ENCODE data around the gene OVAAL.
"Not testable (repeated sequence)": the region's sequence is repeated elsewhere in the genome, so short reads cannot be mapped to it uniquely, and the experiment has no call there.

OVAAL gene

GRCh38 chr1:180542113-180542837, 16.5 kb upstream of the OVAAL start:
- no peaks in the 10 kb centered on the region for H3K27me3 ChIP-seq
- TF ChIP-seq, protein P1, sequence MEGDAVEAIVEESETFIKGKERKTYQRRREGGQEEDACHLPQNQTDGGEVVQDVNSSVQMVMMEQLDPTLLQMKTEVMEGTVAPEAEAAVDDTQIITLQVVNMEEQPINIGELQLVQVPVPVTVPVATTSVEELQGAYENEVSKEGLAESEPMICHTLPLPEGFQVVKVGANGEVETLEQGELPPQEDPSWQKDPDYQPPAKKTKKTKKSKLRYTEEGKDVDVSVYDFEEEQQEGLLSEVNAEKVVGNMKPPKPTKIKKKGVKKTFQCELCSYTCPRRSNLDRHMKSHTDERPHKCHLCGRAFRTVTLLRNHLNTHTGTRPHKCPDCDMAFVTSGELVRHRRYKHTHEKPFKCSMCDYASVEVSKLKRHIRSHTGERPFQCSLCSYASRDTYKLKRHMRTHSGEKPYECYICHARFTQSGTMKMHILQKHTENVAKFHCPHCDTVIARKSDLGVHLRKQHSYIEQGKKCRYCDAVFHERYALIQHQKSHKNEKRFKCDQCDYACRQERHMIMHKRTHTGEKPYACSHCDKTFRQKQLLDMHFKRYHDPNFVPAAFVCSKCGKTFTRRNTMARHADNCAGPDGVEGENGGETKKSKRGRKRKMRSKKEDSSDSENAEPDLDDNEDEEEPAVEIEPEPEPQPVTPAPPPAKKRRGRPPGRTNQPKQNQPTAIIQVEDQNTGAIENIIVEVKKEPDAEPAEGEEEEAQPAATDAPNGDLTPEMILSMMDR (IDR thresholded peaks at IDR 0.05) = no peak
- H3K4me3 ChIP-seq (ENCODE audit: low read depth in 1 of 2, low read length in 1 of 2) = no peak overlapping the region
- H3K36me3 ChIP-seq = no peaks in the 10 kb centered on the region
- H3K4me1 ChIP-seq (ENCODE audit: control insufficient read depth in 1 of 2, insufficient read depth in 1 of 2, low read depth in 1 of 2, low read length in 1 of 2) = no peaks in the 10 kb centered on the region
- H3K27ac ChIP-seq = no peak overlapping the region
- H3K9me3 ChIP-seq = no peaks in the 10 kb centered on the region

- no peaks in the 10 kb centered on the region for H3K4me1 ChIP-seq (ENCODE audit: control insufficient read depth in 1 of 2, insufficient read depth in 1 of 2, low read depth in 1 of 2, low read length in 1 of 2)
- no peak overlapping the region for H3K4me3 ChIP-seq (ENCODE audit: low read depth in 1 of 2, low read length in 1 of 2)
- H3K36me3 ChIP-seq = no peaks in the 10 kb centered on the region
- TF ChIP-seq, protein P1 (IDR thresholded peaks at IDR 0.05) = no peak
- no peaks in the 10 kb centered on the region for H3K9me3 ChIP-seq
- no peaks in the 10 kb centered on the region for H3K27me3 ChIP-seq
- no peak overlapping the region for H3K27ac ChIP-seq
Observed at GRCh38 chr1:180542838-180543145, 16.0 kb upstream of the OVAAL start.

DNA sequence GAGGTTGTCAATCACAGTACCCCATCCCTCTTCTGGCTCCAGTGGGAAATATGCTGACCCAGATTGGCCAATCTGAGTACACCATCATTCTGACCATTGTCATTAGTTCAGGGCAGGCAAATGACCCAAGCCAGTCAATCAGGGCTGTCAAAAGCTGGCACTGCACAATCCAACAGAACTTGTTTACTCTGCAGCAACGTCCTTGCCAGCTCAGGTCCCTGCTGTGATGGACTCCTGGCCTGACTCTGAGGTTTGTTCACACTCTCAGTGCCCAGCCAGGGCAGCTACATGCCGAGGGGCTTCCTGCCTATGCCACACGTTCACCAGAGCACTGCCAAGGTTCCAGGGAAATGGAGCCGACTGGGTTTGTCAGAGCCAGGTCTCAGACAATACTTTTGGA, 14.7 kb upstream of the OVAAL start:
- Histone ChIP-seq H3K27me3 (no peaks in the 10 kb centered on the region), H3K9me3 (no peaks in the 10 kb centered on the region), H3K4me3 (ENCODE audit: low read depth in 1 of 2, low read length in 1 of 2) (no peak overlapping the region), H3K4me1 (ENCODE audit: control insufficient read depth in 1 of 2, insufficient read depth in 1 of 2, low read depth in 1 of 2, low read length in 1 of 2) (no peaks in the 10 kb centered on the region), H3K36me3 (no peaks in the 10 kb centered on the region), H3K27ac (no peak overlapping the region)
- TF ChIP-seq, protein P1 (IDR thresholded peaks at IDR 0.05) = no peak

DNA sequence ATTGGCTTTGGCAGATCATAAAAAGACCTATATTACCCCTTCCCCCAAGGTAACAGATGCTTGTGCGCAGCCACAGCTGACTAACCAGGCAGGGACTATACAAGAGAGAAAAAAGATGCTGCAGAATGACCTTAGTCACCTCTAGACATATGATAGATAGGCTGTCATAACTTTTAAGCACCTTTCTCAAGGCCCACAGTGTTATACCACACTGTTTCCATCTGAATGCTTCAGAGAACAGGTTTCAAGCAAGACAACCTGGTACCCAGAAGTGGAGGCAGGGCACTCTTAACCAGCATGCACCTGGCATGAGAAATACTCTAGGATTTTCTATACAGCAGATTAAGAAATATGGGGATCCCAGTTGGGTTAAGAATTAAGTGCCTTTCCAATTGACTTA, 12.8 kb upstream of the OVAAL start:
- no peaks in the 10 kb centered on the region for H3K4me1 ChIP-seq (ENCODE audit: control insufficient read depth in 1 of 2, insufficient read depth in 1 of 2, low read depth in 1 of 2, low read length in 1 of 2)
- no peaks in the 10 kb centered on the region for H3K36me3 ChIP-seq
- no peaks in the 10 kb centered on the region for H3K9me3 ChIP-seq
- H3K27ac ChIP-seq = no peak overlapping the region
- TF ChIP-seq, protein P1 (IDR thresholded peaks at IDR 0.05) = no peak
- H3K4me3 ChIP-seq (ENCODE audit: low read depth in 1 of 2, low read length in 1 of 2) = no peak overlapping the region
- H3K27me3 ChIP-seq = no peaks in the 10 kb centered on the region

GRCh38 chr1:180548686-180549317, 10.0 kb upstream of the OVAAL start:
- Histone ChIP-seq H3K36me3 (no peaks in the 10 kb centered on the region), H3K27ac (no peak overlapping the region)
- TF ChIP-seq, protein P1 (IDR thresholded peaks at IDR 0.05) = no peak

DNA sequence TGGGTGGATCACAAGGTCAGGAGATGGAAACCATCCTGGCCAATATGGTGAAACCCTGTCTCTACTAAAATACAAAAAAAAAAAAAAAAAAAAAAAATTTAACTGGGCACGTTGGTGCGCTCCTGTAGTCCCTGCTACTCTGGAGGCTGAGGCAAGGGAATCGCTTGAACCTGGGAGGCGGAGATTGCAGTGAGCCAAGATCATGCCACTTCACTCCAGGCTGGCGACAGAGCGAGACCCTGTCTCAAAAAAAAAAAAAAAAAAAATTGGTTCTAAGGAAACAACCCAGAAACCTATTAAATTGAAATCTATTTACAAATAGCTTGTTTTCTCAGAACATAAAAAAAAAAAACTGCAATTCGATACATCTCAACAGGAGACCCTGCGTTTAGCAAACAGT, 9.0 kb upstream of the OVAAL start:
- H3K9me3 ChIP-seq; H3K4me1 ChIP-seq (ENCODE audit: control insufficient read depth in 1 of 2, insufficient read depth in 1 of 2, low read depth in 1 of 2, low read length in 1 of 2); H3K36me3 ChIP-seq; H3K27ac ChIP-seq; H3K27me3 ChIP-seq; H3K4me3 ChIP-seq (ENCODE audit: low read depth in 1 of 2, low read length in 1 of 2): not testable (repeated sequence)

More at GRCh38 chr1:180548686-180549317, 10.0 kb upstream of the OVAAL start:
- H3K4me3 ChIP-seq (ENCODE audit: low read depth in 1 of 2, low read length in 1 of 2) = no peak overlapping the region
- no peaks in the 10 kb centered on the region for H3K27me3 ChIP-seq
- no peaks in the 10 kb centered on the region for H3K9me3 ChIP-seq
- H3K4me1 ChIP-seq (ENCODE audit: control insufficient read depth in 1 of 2, insufficient read depth in 1 of 2, low read depth in 1 of 2, low read length in 1 of 2) = no peaks in the 10 kb centered on the region
